ENCODE results near the gene LIN54. TPM values are rescaled to one million over a fixed set of nuclear protein-coding genes. Genes with fewer than 3 reads are reported as not detected.
"Not testable (repeated sequence)": the region's sequence is repeated elsewhere in the genome, so short reads cannot be mapped to it uniquely, and the experiment has no call there.

Gene LIN54
- total RNA-seq, 1 experiment from 2014 or later: 40.8 TPM

- Histone ChIP-seq H3K9me3 (replicated peaks) (peaks cover 20% of the 10 kb centered on the region), H3K4me1 (peaks cover 18% of the 10 kb centered on the region), H3K4me3 (no peak overlapping the region), H3K27me3 (no peaks in the 10 kb centered on the region), H3K36me3 (no peaks in the 10 kb centered on the region), H3K27ac (peak overlapping the region; percentile 2; the same call in 1 of the 2 replicates)
- DNase-seq: no peak
Measured at GRCh38 chr4:83022724-83023450, 12.3 kb upstream of the LIN54 start.

- Histone ChIP-seq H3K4me3 (no peak overlapping the region), H3K4me1 (peaks cover 14% of the 10 kb centered on the region), H3K27ac (no peak overlapping the region), H3K9me3 (replicated peaks) (peaks cover 18% of the 10 kb centered on the region), H3K36me3 (no peaks in the 10 kb centered on the region), H3K27me3 (no peaks in the 10 kb centered on the region)
- no peak for DNase-seq
Measured at GRCh38 chr4:83019794-83020494, 9.3 kb upstream of the LIN54 start.

- peak overlapping the region; percentile 87 for H3K4me3 ChIP-seq
- no peaks in the 10 kb centered on the region for H3K27me3 ChIP-seq
- DNase-seq: peak in 1 of 2 experiments; percentile 13
- no peak overlapping the region for H3K27ac ChIP-seq
- no peaks in the 10 kb centered on the region for H3K9me3 ChIP-seq (replicated peaks)
- H3K36me3 ChIP-seq: no peaks in the 10 kb centered on the region
- 0 out of 2 replicates have a peak, but pooled peaks cover 8% of the 10 kb centered on the region for H3K4me1 ChIP-seq
Measured at GRCh38 chr4:83013902-83014301, 3.3 kb upstream of the LIN54 start.

GRCh38 chr4:83013420-83013867 lies 2.8 kb upstream of the LIN54 start:
- Histone ChIP-seq H3K4me3 (peak overlapping the region; percentile 87), H3K27me3 (no peaks in the 10 kb centered on the region), H3K36me3 (no peaks in the 10 kb centered on the region), H3K9me3 (replicated peaks) (no peaks in the 10 kb centered on the region), H3K27ac (peak overlapping the region; percentile 12; the same call in 1 of the 2 replicates), H3K4me1 (0 out of 2 replicates have a peak, but pooled peaks cover 8% of the 10 kb centered on the region)
- DNase-seq: peak in 1 of 2 experiments; percentile 39

GRCh38 chr4:83012687-83013419 lies 2.2 kb upstream of the LIN54 start:
- no peaks in the 10 kb centered on the region for H3K9me3 ChIP-seq (replicated peaks)
- no peaks in the 10 kb centered on the region for H3K36me3 ChIP-seq
- peak overlapping the region; percentile 52 for H3K27ac ChIP-seq
- no peaks in the 10 kb centered on the region for H3K27me3 ChIP-seq
- H3K4me1 ChIP-seq: 0 out of 2 replicates have a peak, but pooled peaks cover 8% of the 10 kb centered on the region
- peak; percentile 99 for DNase-seq
- peak overlapping the region; percentile 87 for H3K4me3 ChIP-seq

- Histone ChIP-seq H3K9me3 (replicated peaks) (no peaks in the 10 kb centered on the region), H3K4me3 (peak overlapping the region; percentile 87), H3K27ac (peak overlapping the region; percentile 52), H3K4me1 (0 out of 2 replicates have a peak, but pooled peaks cover 8% of the 10 kb centered on the region), H3K27me3 (no peaks in the 10 kb centered on the region), H3K36me3 (no peaks in the 10 kb centered on the region)
- DNase-seq: peak; percentile 44 to 61
Measured at GRCh38 chr4:83012200-83012686, 1.6 kb upstream of the LIN54 start.

- no peak overlapping the region for H3K27ac ChIP-seq
Measured at GRCh38 chr4:83011689-83012199, 1.1 kb upstream of the LIN54 start.

GRCh38 chr4:83010111-83010521 lies 507 bp downstream of the LIN54 start:
- no peak for DNase-seq
- Histone ChIP-seq H3K4me1 (0 out of 2 replicates have a peak, but pooled peaks cover 8% of the 10 kb centered on the region), H3K27me3 (no peaks in the 10 kb centered on the region), H3K27ac (peak overlapping the region; percentile 84), H3K9me3 (replicated peaks) (no peaks in the 10 kb centered on the region), H3K4me3 (peak overlapping the region; percentile 87), H3K36me3 (no peaks in the 10 kb centered on the region)

More at GRCh38 chr4:83011689-83012199, 1.1 kb upstream of the LIN54 start:
- H3K27me3 ChIP-seq: no peaks in the 10 kb centered on the region
- no peaks in the 10 kb centered on the region for H3K36me3 ChIP-seq
- H3K4me1 ChIP-seq: 0 out of 2 replicates have a peak, but pooled peaks cover 8% of the 10 kb centered on the region
- H3K4me3 ChIP-seq: peak overlapping the region; percentile 87
- DNase-seq: no peak
- no peaks in the 10 kb centered on the region for H3K9me3 ChIP-seq (replicated peaks)

- 0 out of 2 replicates have a peak, but pooled peaks cover 8% of the 10 kb centered on the region for H3K4me1 ChIP-seq
- no peaks in the 10 kb centered on the region for H3K36me3 ChIP-seq
- peak overlapping the region; percentile 87 for H3K4me3 ChIP-seq
- no peaks in the 10 kb centered on the region for H3K9me3 ChIP-seq (replicated peaks)
- H3K27me3 ChIP-seq: no peaks in the 10 kb centered on the region
- peak overlapping the region; percentile 84 for H3K27ac ChIP-seq
- DNase-seq: peak in 1 of 2 experiments; percentile 40
Measured at GRCh38 chr4:83009529-83009928, 1.1 kb downstream of the LIN54 start.

- H3K36me3 ChIP-seq: peaks cover 10% of the 10 kb centered on the region; the same call in 1 of the 2 replicates
- not testable (repeated sequence) for H3K9me3 ChIP-seq (replicated peaks); DNase-seq; H3K27me3 ChIP-seq; H3K27ac ChIP-seq; H3K4me3 ChIP-seq; H3K4me1 ChIP-seq
Measured at GRCh38 chr4:83003044-83003791, 7.4 kb downstream of the LIN54 start.

GRCh38 chr4:83002329-83002728 lies 8.3 kb downstream of the LIN54 start:
- H3K9me3 ChIP-seq (replicated peaks): no peaks in the 10 kb centered on the region
- no peak overlapping the region for H3K27ac ChIP-seq
- H3K27me3 ChIP-seq: no peaks in the 10 kb centered on the region
- no peak overlapping the region for H3K4me3 ChIP-seq
- H3K36me3 ChIP-seq: peaks cover 10% of the 10 kb centered on the region; the same call in 1 of the 2 replicates
- H3K4me1 ChIP-seq: no peaks in the 10 kb centered on the region
- DNase-seq: no peak

GRCh38 chr4:82998898-82999297 lies 11.7 kb downstream of the LIN54 start:
- Histone ChIP-seq H3K27me3 (no peaks in the 10 kb centered on the region), H3K36me3 (peaks cover 16% of the 10 kb centered on the region), H3K27ac (no peak overlapping the region), H3K4me3 (no peak overlapping the region), H3K9me3 (replicated peaks) (no peaks in the 10 kb centered on the region), H3K4me1 (no peaks in the 10 kb centered on the region)
- DNase-seq: no peak

GRCh38 chr4:82994834-82995233 lies 15.8 kb downstream of the LIN54 start:
- H3K4me3 ChIP-seq: no peak overlapping the region
- peaks cover 12% of the 10 kb centered on the region for H3K36me3 ChIP-seq
- H3K27me3 ChIP-seq: no peaks in the 10 kb centered on the region
- H3K4me1 ChIP-seq: no peaks in the 10 kb centered on the region
- no peaks in the 10 kb centered on the region for H3K9me3 ChIP-seq (replicated peaks)
- H3K27ac ChIP-seq: no peak overlapping the region
- DNase-seq: no peak
